Superior temporal gyrus (tissue), 1 donor: ENCODE results near the gene DNAH17.
"Not testable (repeated sequence)": the region's sequence is repeated elsewhere in the genome, so short reads cannot be mapped to it uniquely, and the experiment has no call there.

Experiments
- DNase-seq: peaks from one replicate; pipeline ENCODE4 v3.0.0-alpha.2; 2016; ENCODE audit errors: extremely low spot score

The DNAH17 gene

GRCh38 chr17:78524870-78525510 lies 52.2 kb downstream of the DNAH17 start:
- DNase-seq = no peak

GRCh38 chr17:78523934-78524655 lies 53.1 kb downstream of the DNAH17 start:
- DNase-seq = no peak

GRCh38 chr17:78522031-78522809 lies 55.0 kb downstream of the DNAH17 start:
- DNase-seq = no peak

GRCh38 chr17:78517421-78517820 lies 59.8 kb downstream of the DNAH17 start:
- no peak for DNase-seq

- DNase-seq = no peak
Measured at GRCh38 chr17:78515480-78515879, 61.7 kb downstream of the DNAH17 start.

GRCh38 chr17:78514521-78514920 lies 62.7 kb downstream of the DNAH17 start:
- no peak for DNase-seq

GRCh38 chr17:78512976-78513375 lies 64.2 kb downstream of the DNAH17 start:
- DNase-seq = no peak

- DNase-seq = no peak
Measured at GRCh38 chr17:78510141-78511075, 66.8 kb downstream of the DNAH17 start.

GRCh38 chr17:78507526-78507925 lies 69.7 kb downstream of the DNAH17 start:
- DNase-seq = no peak

GRCh38 chr17:78506454-78507309 lies 70.5 kb downstream of the DNAH17 start:
- no peak for DNase-seq

- DNase-seq = no peak
Measured at GRCh38 chr17:78504156-78504925, 72.9 kb downstream of the DNAH17 start.

GRCh38 chr17:78503388-78503787 lies 73.8 kb downstream of the DNAH17 start:
- DNase-seq = not testable (repeated sequence)

GRCh38 chr17:78502611-78503148 lies 74.5 kb downstream of the DNAH17 start:
- no peak for DNase-seq

- no peak for DNase-seq
Measured at GRCh38 chr17:78501241-78502036, 75.8 kb downstream of the DNAH17 start.

- DNase-seq = no peak
Measured at GRCh38 chr17:78500806-78501205, 76.4 kb downstream of the DNAH17 start.

- no peak for DNase-seq
Measured at GRCh38 chr17:78499715-78500540, 77.3 kb downstream of the DNAH17 start.

GRCh38 chr17:78498848-78499247 lies 78.3 kb downstream of the DNAH17 start:
- no peak for DNase-seq

- DNase-seq = peak; percentile 91
Measured at GRCh38 chr17:78497115-78497540, 80.1 kb downstream of the DNAH17 start.
